Thoracic aorta (tissue), 2 donors: Measurements from ENCODE around the gene B3GALT2. TPM values are rescaled to one million over a fixed set of nuclear protein-coding genes. Genes with fewer than 3 reads are reported as not detected.

Experiments
- ATAC-seq: fragments of 150-250 bp; one replicate; pipeline ENCODE4 v1.8.0; 2017; ENCODE audit warnings: low read depth; ENCODE audit not compliant: insufficient number of reproducible peaks, low FRiP score
- DNase-seq: peaks from one replicate; pipeline ENCODE4 v3.0.0-alpha.2; 2020; ENCODE audit warnings: low spot score
- H3K27ac ChIP-seq, 2 donors: fragments of 200-600 bp; sonication (generic); 1 replicate in 1 of 2; 2 replicates in 1 of 2; pipeline ENCODE4 v1.5.1; 2016; ENCODE audit warnings: mild to moderate bottlenecking in 2 of 2, moderate library complexity in 2 of 2
- H3K27me3 ChIP-seq: fragments of 200-600 bp; sonication (generic); replicated peaks from 2 replicates; pipeline ENCODE4 v1.6.0; 2016; ENCODE audit warnings: mild to moderate bottlenecking; ENCODE audit not compliant: insufficient read depth
- H3K36me3 ChIP-seq: fragments of 200-600 bp; sonication (generic); one replicate; pipeline ENCODE4 v1.5.1; 2016
- H3K4me1 ChIP-seq, 2 donors: fragments of 200-600 bp; sonication (generic); 1 replicate in 1 of 2; 2 replicates in 1 of 2; pipeline versions ENCODE4 v1.5.1 to v1.6.0; 2016; ENCODE audit warnings: low read depth in 2 of 2, mild to moderate bottlenecking in 1 of 2; ENCODE audit not compliant: control insufficient read depth in 1 of 2
- H3K4me3 ChIP-seq: fragments of 200-600 bp; sonication (generic); 2 replicates; pipeline ENCODE4 v1.5.1; 2016; ENCODE audit warnings: mild to moderate bottlenecking
- H3K9me3 ChIP-seq: fragments of 200-600 bp; sonication (generic); 2 replicates; pipeline ENCODE4 v1.5.1; 2016
- CTCF ChIP-seq: fragments of 200-600 bp; sonication (generic); IDR thresholded peaks from one replicate; pipeline ENCODE4 v1.5.1; 2019; ENCODE audit warnings: antibody characterized with exemption
- total RNA-seq, 2 donors: library from RNA; depleted of rRNA; stranded (reverse); fragments of >200 nt; gene quantifications; one replicate each; pipeline versions ENCODE4 v1.1.0 to v1.2.3, GENCODE V29; 2016

Gene B3GALT2
- total RNA-seq, 2 donors from 2014 or later: 0.21 to 0.27 TPM

- no peak overlapping the region for H3K4me3 ChIP-seq
- DNase-seq: no peak
- H3K36me3 ChIP-seq: peaks cover 7% of the 10 kb centered on the region
- TF ChIP-seq CTCF: no peak
- H3K4me1 ChIP-seq: no peaks in the 10 kb centered on the region
- no peak overlapping the region for H3K27ac ChIP-seq
- H3K9me3 ChIP-seq: no peaks in the 10 kb centered on the region
- no peak for ATAC-seq
- H3K27me3 ChIP-seq: no peaks in the 10 kb centered on the region
Measured at GRCh38 chr1:193211539-193211938, 25.1 kb upstream of the B3GALT2 start.

- Histone ChIP-seq H3K9me3 (no peaks in the 10 kb centered on the region), H3K4me3 (no peak overlapping the region), H3K36me3 (peaks cover 7% of the 10 kb centered on the region), H3K27ac (no peak overlapping the region), H3K27me3 (no peaks in the 10 kb centered on the region), H3K4me1 (no peaks in the 10 kb centered on the region)
- no peak for TF ChIP-seq CTCF
- ATAC-seq (no peak), DNase-seq (no peak)
Measured at GRCh38 chr1:193210996-193211395, 24.6 kb upstream of the B3GALT2 start.

- no peak for DNase-seq
- H3K27ac ChIP-seq: no peak overlapping the region
- no peaks in the 10 kb centered on the region for H3K27me3 ChIP-seq
- peaks cover 3% of the 10 kb centered on the region for H3K36me3 ChIP-seq
- TF ChIP-seq CTCF: no peak
- ATAC-seq: no peak
- no peaks in the 10 kb centered on the region for H3K4me1 ChIP-seq
- no peak overlapping the region for H3K4me3 ChIP-seq
- H3K9me3 ChIP-seq: no peaks in the 10 kb centered on the region
Measured at GRCh38 chr1:193201021-193201420, 14.6 kb upstream of the B3GALT2 start.

GRCh38 chr1:193199940-193200339 is 13.5 kb upstream of the B3GALT2 start:
- no peak overlapping the region for H3K27ac ChIP-seq
- H3K4me3 ChIP-seq: no peak overlapping the region
- H3K9me3 ChIP-seq: no peaks in the 10 kb centered on the region
- H3K4me1 ChIP-seq: no peaks in the 10 kb centered on the region
- no peak for DNase-seq
- H3K27me3 ChIP-seq: no peaks in the 10 kb centered on the region
- peaks cover 3% of the 10 kb centered on the region for H3K36me3 ChIP-seq
- no peak for ATAC-seq
- TF ChIP-seq CTCF: no peak

- no peaks in the 10 kb centered on the region for H3K27me3 ChIP-seq
- DNase-seq: no peak
- TF ChIP-seq CTCF: no peak
- no peaks in the 10 kb centered on the region for H3K9me3 ChIP-seq
- no peak for ATAC-seq
- no peaks in the 10 kb centered on the region for H3K36me3 ChIP-seq
- no peak overlapping the region for H3K4me3 ChIP-seq
- H3K27ac ChIP-seq: no peak overlapping the region
- H3K4me1 ChIP-seq: peaks cover 25 to 37% of the 10 kb centered on the region in 2 donors
Measured at GRCh38 chr1:193192586-193192985, 6.2 kb upstream of the B3GALT2 start.
